ENCODE results near the gene PPM1A.

- TF ChIP-seq CTCF (conservative IDR thresholded peaks at IDR 0.05; ENCODE audit: low read length) (no peak), EZH2phosphoT487 (IDR thresholded peaks at IDR 0.05; ENCODE audit: borderline replicate concordance) (no peak)
These were observed 8.8 kb downstream of the PPM1A start for GRCh38 chr14:60257865-60258264.

Data from Loucy (cell line).